ENCODE measurements around the gene FBN2.
"Not testable (repeated sequence)": the region's sequence is repeated elsewhere in the genome, so short reads cannot be mapped to it uniquely, and the experiment has no call there.

DNA sequence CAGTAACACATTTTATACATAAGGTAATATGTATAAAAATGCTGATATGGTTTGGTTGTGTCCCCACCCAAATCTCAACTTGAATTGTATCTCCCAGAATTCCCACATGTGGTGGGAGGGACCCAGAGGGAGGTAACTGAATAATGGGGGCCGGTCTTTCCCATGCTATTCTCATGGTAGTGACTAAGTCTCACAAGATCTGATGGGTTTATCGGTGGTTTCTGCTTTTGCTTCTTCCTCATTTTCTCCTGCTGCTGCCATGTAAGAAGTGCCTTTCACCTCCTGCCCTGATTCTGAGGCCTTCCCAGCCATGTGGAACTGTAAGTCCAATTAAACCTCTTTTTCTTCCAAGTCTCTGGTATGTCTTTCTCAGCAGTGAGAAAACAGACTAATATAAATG, 137.3 kb downstream of the FBN2 start:
- TF ChIP-seq, protein P1, sequence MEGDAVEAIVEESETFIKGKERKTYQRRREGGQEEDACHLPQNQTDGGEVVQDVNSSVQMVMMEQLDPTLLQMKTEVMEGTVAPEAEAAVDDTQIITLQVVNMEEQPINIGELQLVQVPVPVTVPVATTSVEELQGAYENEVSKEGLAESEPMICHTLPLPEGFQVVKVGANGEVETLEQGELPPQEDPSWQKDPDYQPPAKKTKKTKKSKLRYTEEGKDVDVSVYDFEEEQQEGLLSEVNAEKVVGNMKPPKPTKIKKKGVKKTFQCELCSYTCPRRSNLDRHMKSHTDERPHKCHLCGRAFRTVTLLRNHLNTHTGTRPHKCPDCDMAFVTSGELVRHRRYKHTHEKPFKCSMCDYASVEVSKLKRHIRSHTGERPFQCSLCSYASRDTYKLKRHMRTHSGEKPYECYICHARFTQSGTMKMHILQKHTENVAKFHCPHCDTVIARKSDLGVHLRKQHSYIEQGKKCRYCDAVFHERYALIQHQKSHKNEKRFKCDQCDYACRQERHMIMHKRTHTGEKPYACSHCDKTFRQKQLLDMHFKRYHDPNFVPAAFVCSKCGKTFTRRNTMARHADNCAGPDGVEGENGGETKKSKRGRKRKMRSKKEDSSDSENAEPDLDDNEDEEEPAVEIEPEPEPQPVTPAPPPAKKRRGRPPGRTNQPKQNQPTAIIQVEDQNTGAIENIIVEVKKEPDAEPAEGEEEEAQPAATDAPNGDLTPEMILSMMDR (IDR thresholded peaks at IDR 0.05) = not testable (repeated sequence)
- TF ChIP-seq POLR2A (IDR thresholded peaks at IDR 0.05) = not testable (repeated sequence)
